IPS DF 4.7 (cell line): ENCODE data around the gene PELI2.
"Not testable (repeated sequence)": the region's sequence is repeated elsewhere in the genome, so short reads cannot be mapped to it uniquely, and the experiment has no call there.

ENCODE experiments used
- DNase-seq: peaks from one replicate; pipeline ENCODE4 v3.0.0-alpha.2; 2013; ENCODE audit warnings: low spot score; ENCODE audit errors: extremely low read depth

PELI2 gene

DNA sequence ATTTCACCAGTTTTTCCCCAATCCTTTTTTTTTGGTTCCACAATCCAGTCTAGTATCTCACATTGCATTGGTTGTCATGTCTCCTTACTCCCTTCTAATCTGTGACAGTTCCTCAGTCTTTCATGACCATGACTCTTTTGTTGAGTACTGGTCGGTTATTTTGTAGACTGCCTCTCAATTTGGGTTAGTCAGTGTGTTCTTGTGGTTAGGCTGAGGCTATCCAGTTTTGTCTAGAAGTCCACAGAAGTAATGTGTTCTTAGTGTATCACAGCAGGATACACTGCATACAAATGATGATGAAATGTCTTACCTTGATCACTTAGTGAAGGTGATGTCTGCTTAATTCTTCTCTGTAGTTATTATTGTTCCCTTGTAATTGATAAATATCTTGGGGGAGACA is 24.8 kb downstream of the PELI2 start:
- no peak for DNase-seq

DNA sequence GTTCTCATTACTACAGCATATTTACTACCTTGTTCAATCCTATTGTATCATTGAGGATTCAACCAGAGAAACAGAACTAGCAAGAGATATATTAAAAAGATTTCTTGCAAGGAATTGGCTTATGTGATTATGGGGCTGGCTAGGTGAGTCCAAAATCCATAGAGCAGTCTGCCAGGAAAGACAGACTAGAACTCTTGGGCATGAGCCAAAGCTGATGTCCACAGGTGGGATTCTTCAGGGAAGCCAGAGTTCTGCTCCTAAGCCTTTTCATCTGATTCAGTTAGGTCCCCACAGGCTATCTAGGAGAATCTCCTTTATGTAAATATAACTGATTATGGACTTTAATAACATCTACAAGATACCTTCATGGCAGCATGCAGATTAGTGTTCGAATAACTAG is 26.0 kb downstream of the PELI2 start:
- no peak for DNase-seq

DNA sequence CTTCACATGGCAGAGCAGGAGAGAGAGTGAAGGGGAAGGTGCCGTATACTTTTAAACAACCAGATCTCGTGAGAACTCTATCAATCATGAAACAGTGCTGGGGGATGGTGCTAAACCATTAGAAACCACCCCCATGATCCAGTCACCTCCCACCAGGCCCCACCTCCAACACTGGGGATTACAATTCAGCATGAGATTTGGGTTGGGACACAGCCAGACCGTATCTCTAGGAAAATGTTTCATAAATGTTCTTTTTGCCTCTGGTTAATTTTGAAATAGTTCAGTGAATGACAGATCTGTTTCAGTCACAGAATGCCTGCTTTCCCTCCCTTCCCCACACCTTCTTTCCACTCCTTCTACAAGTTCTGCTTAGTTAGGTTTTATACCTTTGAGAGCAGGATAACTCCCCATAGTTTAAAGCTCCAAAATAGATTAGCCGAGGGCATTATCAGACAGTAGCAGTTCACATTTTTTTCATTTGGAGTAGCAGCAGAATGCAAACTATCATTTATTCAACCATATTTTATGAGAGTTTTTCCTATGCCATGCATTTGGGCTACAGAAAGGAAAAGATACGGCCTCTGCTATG is 27.1 kb downstream of the PELI2 start:
- DNase-seq = no peak

DNA sequence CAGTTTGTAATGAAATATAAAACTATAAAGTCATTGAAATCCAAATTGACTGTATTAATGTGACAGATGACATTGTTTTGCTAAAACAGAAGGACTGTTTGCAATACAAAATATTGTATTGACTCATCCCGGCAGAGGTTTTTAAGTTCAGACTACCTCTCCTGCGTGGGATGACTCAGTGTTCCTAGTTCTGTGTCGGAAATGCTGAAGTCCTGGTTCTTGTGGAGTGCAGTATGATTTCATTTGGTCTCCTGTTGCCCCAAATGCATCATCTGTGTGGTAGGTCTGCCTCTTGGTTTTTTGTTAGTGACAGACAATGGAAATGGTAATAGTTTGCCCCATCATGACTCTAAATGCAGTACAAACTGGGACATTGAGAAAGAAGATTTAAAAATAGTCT is 27.8 kb downstream of the PELI2 start:
- no peak for DNase-seq

DNA sequence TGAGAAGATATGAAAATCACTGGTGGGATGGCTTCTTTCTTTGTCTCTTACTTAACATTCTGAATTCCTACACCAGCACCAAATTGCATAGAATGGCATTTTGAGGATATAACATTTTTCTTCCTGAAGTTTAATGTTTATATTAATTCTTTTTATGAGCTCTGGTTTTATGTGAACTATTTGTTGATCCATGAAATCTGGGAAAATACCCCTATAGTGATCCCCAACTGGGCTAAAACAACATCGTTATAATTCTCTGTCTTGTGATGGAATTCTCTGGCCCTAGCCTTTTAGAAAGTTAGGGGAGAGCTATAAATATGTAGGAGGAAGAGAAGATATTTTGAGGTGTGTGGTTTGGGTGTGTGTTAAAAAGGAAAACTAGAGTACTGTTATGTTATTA is 29.2 kb downstream of the PELI2 start:
- no peak for DNase-seq

DNA sequence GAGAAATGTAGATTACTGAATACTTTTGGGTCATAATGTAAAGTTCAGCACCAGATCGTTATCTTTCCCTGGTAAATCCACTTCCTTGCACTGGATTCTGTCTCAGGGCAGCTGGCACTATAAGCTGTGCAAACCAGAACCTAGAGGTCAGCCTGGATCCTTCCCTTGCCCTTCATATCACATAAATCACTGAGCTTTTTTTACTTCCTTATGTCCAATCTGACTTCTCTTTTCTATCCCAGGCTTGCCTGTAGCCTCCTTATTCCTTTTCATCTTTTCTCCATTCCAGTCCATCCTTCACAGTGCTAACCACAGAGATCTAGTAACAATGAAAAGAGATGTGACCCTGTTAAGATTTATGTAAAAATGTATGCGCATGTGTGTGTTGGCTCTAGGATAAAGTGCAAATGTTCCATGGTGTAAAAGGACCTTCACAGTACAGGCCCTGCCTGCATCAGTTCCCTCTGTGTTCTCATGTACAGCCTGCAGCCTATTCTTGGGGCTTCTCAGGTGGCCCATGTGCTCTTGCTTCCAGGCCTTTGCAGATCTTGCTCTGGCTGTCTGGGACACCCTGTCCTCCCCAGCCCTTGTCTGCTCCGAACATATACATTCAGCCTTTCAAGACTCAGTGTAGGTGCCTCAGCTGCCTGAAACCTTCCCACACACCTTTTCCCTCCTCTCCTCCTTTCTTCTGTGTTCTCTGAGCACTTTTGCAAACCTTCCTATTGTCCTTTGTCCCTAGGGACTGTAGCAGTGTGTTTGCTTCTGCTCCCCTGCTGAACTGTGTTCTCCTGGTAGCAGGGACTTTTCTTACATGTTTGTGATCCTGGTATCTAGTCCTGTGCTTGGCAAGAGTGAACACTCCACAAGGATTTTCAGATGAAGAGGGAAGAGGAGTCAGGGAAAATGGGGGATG is 30.0 kb downstream of the PELI2 start:
- no peak for DNase-seq

DNA sequence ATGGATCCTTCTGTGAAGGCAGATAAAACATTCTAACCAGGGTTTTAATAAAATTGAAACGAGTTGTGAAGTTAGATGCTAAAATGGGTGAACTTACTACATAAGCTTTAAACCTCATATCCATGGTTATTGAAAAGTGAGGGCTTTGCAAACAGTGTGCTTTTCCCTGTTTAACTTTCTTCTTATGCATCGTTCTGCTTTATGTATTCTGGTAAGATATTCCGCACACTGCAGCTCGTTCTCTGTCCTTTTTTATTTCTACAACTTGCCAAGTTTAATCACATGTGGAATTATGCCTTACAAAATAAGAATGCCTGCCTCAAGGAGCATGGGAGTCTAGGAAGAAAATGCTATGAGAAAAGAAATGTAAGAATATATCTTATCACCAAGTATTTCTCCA is 30.9 kb downstream of the PELI2 start:
- no peak for DNase-seq

DNA sequence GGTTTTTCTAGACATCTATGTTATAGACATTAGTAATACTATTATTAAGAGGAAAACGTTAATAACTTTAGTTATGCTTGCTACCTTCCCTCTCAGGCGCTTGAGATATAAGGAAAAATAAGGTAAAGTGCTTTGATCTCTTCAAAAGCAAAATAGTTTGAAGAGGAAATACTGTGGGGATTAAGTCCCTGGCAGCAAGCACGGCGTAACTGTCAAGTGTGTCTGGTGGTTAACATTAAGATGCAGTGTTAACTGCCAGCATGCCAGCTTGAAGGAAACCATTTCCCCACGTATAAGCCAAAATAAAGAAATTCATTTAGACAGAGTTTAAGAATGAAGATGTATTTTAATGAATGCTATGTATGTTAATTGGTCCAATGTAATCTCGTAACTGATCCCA is 31.8 kb downstream of the PELI2 start:
- no peak for DNase-seq

DNA sequence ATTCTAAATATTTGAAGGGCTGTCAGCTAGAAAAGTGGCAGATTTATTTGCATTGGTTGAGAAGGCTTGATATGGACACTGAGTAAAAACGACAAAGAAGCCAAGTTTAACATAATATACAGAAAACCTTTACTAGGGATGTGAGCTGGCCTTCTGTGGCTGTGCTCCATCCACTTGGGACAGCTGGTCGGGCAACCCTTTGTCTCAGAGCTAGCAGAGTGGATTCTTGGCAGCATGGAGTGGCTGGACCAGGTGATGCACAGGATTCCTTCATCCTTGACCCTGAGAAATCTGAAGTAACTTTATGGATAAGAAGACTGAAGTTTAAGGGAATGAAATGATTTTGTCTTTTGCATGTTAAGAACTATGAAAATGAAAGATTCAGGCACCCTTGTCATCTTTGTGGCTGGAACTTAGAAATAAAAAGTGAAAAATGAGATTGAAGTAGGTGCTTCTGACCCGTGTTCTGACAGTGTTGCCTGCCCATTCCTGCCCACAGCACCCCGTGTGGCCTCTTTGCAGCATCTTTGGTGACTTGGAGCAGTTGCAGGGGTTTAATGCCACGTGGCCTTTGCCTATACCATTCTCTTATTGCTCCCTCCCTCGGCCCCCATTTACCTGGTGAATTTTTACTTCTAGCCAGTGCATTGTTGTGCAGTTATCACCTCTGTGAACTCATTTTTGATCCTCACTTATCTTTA is 32.6 kb downstream of the PELI2 start:
- no peak for DNase-seq

DNA sequence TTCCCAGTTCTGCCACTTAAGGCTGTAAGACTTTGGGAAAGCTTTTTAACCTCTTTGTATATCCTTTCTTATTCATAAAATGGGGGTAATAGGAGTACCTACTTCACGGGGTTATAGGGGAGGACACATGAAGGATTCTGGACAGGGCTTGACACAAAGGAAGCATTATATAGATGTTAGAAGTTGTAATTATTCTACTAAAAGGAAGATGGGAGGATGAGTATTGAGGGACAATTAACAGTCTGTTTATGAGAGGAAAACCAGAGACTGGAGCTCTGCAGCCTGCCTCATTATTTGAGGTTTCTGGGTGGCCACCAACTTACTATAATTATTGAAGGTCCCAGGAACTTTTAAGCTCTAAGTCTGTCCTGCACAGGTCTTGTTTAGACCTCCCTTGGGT is 34.0 kb downstream of the PELI2 start:
- DNase-seq = no peak

DNA sequence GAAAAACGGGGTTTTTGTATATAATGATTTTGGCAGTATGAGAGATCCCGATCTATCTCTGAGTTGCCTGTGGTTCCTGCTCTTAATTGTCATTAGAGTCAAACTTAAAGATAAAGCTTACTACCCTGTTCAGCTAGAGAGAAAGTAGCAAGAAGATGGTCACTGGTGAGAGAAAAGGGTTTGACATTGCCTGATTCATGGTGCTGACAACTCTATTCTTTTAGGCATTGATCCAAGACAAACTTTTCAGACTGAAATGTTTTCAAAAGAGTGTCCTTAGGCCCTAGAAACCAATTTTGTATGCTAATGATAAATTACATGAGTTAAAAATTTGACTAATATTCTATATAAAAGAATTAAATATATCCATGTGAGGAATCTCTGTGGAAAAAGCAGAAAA is 35.1 kb downstream of the PELI2 start:
- DNase-seq = no peak

DNA sequence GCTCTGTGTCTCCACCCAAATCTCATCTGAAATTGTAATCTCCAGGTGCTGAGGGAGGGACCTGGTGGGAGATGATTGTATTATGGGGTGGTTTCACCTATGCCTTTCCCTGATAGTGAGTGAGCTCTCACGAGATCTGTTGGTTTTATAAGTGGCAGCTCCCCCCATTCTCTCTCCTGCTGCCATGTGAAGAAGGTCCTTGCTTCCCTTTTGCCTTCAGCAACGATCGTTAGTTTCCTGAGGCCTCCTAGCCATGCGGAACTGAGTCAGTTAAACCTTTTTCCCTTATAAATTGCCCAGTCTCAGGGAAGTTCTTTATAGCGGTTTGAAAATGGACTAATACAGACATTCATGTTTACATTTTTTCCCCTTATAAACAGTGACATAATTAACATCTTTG is 36.1 kb downstream of the PELI2 start:
- DNase-seq = no peak

DNA sequence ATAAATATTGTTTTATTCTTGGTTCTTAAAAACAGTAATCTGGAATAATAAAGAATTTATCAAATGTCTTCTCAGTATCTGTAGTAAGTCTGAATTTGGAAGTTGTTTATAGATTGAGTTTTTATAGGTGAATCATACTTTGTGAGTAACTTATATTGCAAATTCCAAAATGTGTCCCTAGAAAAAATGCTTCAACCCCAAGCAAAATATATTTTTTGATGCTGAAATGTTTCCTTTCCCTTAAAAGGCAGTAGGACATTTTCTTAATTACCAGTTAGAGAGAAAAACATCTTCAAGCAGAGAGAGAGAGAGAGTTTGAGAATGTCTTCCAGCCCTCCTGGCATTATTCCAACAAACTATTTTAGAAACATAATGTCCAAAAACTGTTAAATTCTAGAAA is 37.9 kb downstream of the PELI2 start:
- no peak for DNase-seq

DNA sequence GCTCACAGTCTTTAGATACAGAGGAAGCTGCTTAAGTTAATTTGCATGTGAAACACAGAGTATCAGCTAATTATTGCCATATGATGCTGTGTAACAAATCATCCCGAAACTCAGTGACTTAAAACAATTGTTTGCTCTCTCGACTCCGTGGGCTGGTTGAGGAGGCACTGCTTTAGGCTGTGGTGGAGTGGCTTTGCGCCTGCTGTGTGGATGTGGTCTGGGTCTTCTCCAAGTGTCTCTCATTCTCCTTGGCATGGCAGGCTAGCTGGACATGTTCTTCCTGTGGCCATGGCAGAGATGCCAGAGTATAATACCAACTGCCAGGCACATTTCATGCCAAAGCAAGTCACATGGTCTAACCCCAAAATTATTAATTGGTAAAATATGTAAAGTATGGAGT is 40.9 kb downstream of the PELI2 start:
- no peak for DNase-seq

DNA sequence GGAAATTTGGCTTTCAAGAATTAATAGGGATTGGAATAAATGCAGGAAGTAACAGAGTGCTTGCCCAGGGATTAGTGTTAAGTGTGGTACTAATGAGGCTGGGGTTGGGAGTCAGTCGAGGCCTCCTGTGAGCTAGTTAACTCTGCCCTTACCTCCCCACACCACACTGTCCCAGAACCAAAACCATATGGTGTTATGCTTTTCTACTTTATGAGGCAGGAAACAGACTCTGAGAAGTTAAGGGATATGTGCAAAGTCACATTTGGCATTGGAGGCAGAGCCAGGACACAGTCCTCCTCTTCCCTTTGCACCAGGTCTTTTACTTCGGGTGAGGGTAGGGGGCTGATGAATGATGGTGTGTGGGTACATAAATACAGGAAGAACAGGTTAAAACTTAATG is 41.9 kb downstream of the PELI2 start:
- DNase-seq = no peak

DNA sequence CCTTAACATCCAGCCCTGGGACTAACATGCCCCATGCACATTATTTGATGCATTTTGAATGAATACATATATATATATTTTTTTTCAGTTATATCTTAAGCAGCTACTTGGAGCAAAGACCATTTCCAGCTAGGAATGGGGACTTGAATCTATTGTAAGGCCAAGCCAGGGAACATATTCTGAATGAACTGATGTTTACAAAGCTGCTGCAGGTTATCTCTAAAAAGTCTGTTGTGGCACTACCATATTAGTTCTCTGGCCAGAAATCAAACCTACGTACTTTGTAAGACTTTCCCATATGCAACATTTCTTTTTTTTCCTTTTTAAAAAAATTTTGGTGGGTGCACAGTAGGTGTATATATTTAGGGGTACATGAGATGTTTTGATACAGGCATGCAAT is 43.4 kb downstream of the PELI2 start:
- no peak for DNase-seq

DNA sequence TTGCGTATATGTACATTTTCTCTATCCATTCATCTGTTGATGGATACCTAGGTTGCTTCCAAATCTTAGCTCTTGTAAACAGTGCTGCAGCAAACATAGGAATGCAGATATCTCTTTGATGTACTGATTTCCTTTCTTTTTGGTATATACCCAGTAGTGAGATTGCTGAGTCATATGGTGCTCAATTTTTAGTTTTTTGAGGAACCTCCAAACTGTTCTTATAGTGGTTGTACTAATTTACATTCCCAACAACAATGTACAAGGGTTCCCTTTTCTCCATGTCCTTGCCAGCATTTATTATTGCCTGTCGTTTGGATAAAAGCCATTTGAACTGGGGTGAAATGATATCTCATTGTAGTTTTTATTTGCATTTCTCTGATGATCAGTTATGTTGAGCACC is 44.3 kb downstream of the PELI2 start:
- DNase-seq = no peak

DNA sequence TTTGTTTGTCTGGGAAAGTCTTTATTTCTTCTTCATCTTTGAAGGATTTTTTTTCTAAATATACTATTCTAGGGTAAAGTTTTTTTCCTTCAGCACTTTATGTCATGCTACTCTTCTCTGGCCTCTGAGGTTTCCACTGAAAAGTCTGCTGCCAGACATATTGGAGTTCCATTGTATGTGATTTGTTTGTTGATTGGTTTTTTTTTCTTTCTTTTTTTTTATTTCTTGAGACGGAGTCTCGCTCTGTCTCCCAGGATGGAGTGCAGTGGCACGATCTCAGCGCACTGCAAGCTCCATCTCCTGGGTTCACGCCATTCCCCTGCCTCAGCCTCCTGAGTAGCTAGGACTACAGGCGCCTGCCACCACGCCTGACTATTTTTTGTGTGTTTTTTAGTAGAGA is 48.4 kb downstream of the PELI2 start:
- DNase-seq = not testable (repeated sequence)

DNA sequence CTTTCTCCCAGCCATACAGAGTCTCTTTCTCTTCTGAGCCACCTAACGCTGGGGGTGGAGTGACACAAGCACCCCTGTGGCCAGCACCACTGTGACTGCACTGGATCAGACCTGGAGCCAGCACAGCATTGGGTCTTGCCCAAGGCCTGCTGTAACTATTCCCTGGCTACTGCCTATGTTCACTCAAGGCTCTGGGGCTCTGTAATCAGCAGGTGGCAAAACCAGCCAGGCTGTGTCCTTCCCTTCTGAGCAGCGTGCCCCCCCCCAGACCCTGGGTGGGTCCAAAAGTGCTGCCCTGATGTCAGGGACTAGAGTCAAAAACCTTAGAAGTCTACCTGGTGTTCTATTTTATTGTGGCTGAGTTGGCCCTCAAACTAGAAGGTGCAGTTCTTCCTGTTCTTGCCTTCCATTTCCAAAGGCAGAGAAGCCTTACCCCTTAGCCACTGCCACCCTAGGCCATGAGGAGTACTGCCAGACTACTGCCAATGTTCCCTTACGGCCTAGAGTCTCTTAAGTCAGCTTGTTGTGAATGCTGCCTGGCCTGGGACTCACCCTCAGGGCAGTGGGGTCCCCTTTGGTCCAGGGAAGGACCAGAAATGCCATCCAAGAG is 49.9 kb downstream of the PELI2 start:
- no peak for DNase-seq

DNA sequence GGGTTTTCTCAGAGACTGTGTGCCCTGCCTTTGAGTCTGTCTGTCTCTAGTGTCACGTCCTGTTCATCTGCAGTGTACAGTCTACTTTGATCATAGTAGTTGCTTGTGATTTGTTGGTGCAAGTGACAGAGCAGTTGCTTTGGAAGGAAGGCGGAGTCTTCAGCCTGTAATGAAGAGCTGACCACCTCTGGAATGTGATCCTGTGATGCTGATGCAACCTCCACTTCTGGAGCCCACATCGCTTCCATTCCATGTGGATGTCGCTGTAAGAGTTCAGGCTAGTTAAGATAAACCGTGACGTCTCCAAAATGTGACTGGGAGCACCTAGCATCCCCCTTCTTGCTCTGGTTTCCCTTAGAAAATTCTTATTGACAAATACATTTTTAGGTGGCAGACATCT is 51.8 kb downstream of the PELI2 start:
- no peak for DNase-seq

DNA sequence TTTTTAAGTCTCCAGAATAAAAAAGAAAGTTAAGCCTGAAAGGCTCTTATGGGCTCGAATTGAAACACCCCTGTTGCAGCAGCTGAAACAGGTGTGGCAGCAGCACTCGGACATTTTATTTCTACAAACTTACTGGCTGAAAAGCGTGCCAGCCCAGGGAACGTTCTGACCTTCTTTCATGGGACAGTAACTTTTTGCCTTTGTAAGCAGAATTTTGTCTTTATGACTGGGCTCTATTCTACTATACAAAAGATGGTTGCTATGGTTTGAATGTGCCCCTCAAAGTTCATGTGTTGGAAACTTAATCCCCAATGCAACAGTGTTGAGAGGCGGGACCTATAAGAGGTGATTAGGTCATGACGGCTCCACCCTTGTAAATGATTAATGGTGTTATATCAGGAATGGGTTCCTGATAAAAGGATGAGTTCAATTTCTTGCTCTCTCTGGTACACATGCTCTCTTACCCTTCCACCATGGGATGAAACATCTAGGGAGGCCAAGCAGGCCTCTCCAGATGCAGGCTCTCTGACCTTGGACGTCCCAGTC is 52.7 kb downstream of the PELI2 start:
- DNase-seq = no peak

DNA sequence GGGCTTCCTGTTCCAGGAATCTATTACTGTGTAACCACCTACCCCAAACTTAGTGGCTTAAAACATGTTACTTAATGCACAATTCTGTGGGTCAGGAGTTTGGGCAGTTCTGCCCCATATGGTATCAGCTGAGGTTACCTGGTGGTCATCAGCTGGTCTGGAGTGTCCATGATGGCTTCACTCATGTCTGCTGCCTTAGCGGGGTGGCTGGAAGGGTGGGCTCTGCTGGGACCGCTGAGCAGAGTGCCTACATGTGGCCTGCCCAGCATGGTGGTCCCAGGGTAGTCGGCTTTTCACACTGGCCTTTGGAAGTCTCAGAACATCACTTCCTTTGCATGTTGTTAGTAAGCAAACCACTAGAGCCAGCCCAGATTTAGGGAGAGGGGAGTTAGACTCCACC is 53.9 kb downstream of the PELI2 start:
- DNase-seq = no peak
